Transverse colon (tissue), 4 donors: ENCODE results near the gene RPTOR. TPM values are rescaled to one million over a fixed set of nuclear protein-coding genes. Genes with fewer than 3 reads are reported as not detected.

Experiments
- DNase-seq: peaks from one replicate; pipeline ENCODE4 v3.0.0-alpha.2; 2019
- H3K27ac ChIP-seq, 4 donors: fragments of 200-600 bp; sonication (generic); 2 replicates each; pipeline ENCODE4 v1.5.1; 2016 to 2018; ENCODE audit warnings: inconsistent platforms in 4 of 4
- H3K27me3 ChIP-seq: fragments of 200-600 bp; sonication (generic); 2 replicates; pipeline ENCODE4 v1.5.1; 2017; ENCODE audit warnings: inconsistent platforms
- H3K36me3 ChIP-seq, 4 donors: fragments of 200-600 bp; sonication (generic); 2 replicates each; pipeline ENCODE4 v1.5.1; 2017 to 2019; ENCODE audit warnings: inconsistent platforms in 4 of 4
- H3K4me1 ChIP-seq, 4 donors: fragments of 200-600 bp; sonication (generic); 2 replicates each; pipeline ENCODE4 v1.5.1; 2017 to 2020; ENCODE audit warnings: inconsistent platforms in 4 of 4
- H3K4me3 ChIP-seq, 4 donors: fragments of 200-600 bp; sonication (generic); 1 replicate in 1 of 4; 2 replicates in 3 of 4; pipeline versions ENCODE4 v1.5.1 to v1.6.1; 2017 to 2019; ENCODE audit warnings: inconsistent platforms in 4 of 4
- H3K9me3 ChIP-seq, 2 donors: fragments of 200-600 bp; sonication (generic); 2 replicates each; pipeline ENCODE4 v1.5.1; 2017 to 2019; ENCODE audit warnings: inconsistent platforms in 2 of 2
- CTCF ChIP-seq, 5 experiments: fragments of 200-600 bp in 3 of 5; fragments of 450-650 bp in 2 of 5; sonication (generic) in 3 of 5; IDR thresholded peaks; 1 replicate in 2 of 5; 2 replicates in 3 of 5; pipeline ENCODE4 v1.5.1; 2016 to 2017; ENCODE audit warnings: antibody characterized with exemption in 5 of 5, inconsistent platforms in 3 of 5, mild to moderate bottlenecking in 2 of 5, moderate library complexity in 1 of 5
- EP300 ChIP-seq: sonication (generic); formaldehyde crosslinking; IDR thresholded peaks from one replicate; pipeline ENCODE4 v1.6.1; 2017; ENCODE audit warnings: antibody characterized with exemption, low read depth
- POLR2A ChIP-seq: fragments of 450-650 bp; IDR thresholded peaks from one replicate; pipeline ENCODE4 v1.6.1; 2016; ENCODE audit warnings: antibody characterized with exemption, mild to moderate bottlenecking, moderate library complexity
- POLR2AphosphoS5 ChIP-seq, 3 donors: sonication (generic); formaldehyde crosslinking; IDR thresholded peaks; one replicate each; pipeline ENCODE4 v1.6.1; 2016; ENCODE audit warnings: antibody characterized with exemption in 3 of 3
- WGBS, 2 donors: methylation state at CpG; one replicate each; pipeline ENCODE4 v1.1.5; 2018; ENCODE audit warnings: low coverage in 1 of 2; 5-methylcytosine and 5-hydroxymethylcytosine counted together
- in situ Hi-C, 4 donors: fragments of 200-750 bp; cut with MboI; loops; one replicate each; pipeline versions ENCODE4 v1.15.0 to v1.15.1; 2017; ENCODE audit warnings: low sequenced_read_pairs in 3 of 4, low pct_ligation_motif_present in 1 of 4, low pct_unique_long_range_greater_than_20kb in 1 of 4
- intact Hi-C: fragments of 100-400 bp; cut with DNase I; formaldehyde crosslinking; loops from one replicate; pipeline ENCODE4 v1.15.1; 2023; ENCODE audit warnings: low total_unique reads
- total RNA-seq, 4 donors: library from RNA; depleted of rRNA; stranded (reverse); fragments of >200 nt; gene quantifications; one replicate each; pipeline ENCODE4 v1.1.0, GENCODE V29; 2016

The RPTOR gene
- total RNA-seq, 4 donors from 2014 or later = 28.9 to 79.3 (median 48.0) TPM

GRCh38 chr17:80859002-80859941, 314.6 kb downstream of the RPTOR start:
- WGBS, 2 donors = 50 to 64% methylated on average over 2 to 40 of the region's 40 CpGs
- no peaks in the 10 kb centered on the region for H3K36me3 ChIP-seq
- TF ChIP-seq POLR2A = no peak
- TF ChIP-seq CTCF (IDR thresholded peaks at IDR 0.05) = peak in 1 of 5 experiments; percentile 7
- peak in 2 of 3 donors; percentile 42 to 55 for TF ChIP-seq POLR2AphosphoS5 (IDR thresholded peaks at IDR 0.05)
- H3K9me3 ChIP-seq = no peaks in the 10 kb centered on the region
- intact Hi-C loops (no loop called here), in situ Hi-C loops (loop anchor here in 1 of 4 donors (25.0 kb wide), 1 partner anchor 422 kb away; no protein-coding TSS in a partner anchor)
- peak; percentile 61 for DNase-seq
- peaks cover 0 to 42% (median 22%) of the 10 kb centered on the region in 4 donors for H3K4me1 ChIP-seq
- H3K4me3 ChIP-seq = no peak overlapping the region
- H3K27me3 ChIP-seq = no peaks in the 10 kb centered on the region
- peak overlapping the region in 3 of 4 donors; percentile 23 to 40 (median 38) for H3K27ac ChIP-seq

- Histone ChIP-seq H3K9me3 (no peaks in the 10 kb centered on the region), H3K27me3 (no peaks in the 10 kb centered on the region), H3K36me3 (no peaks in the 10 kb centered on the region), H3K27ac (peak overlapping the region in 1 of 4 donors; percentile 40), H3K4me1 (peaks cover 0 to 42% (median 22%) of the 10 kb centered on the region in 4 donors), H3K4me3 (no peak overlapping the region)
- TF ChIP-seq POLR2AphosphoS5 (IDR thresholded peaks at IDR 0.05) (no peak), EP300 (no peak), CTCF (IDR thresholded peaks at IDR 0.05) (no peak), POLR2A (no peak)
- in situ Hi-C loops = loop anchor here in 2 of 4 donors (10.0 to 25.0 kb wide), 2 partner anchors 115 to 423 kb away; no protein-coding TSS in a partner anchor
- WGBS, 2 donors = 97% methylated on average over 20 of the region's 20 CpGs; no CpG with 5 or more reads in 1 of the 2 donors
- DNase-seq = peak; percentile 5
- intact Hi-C loops = loop anchor here (5.0 kb wide), 1 partner anchor 122 kb away; no protein-coding TSS in a partner anchor
Observed at GRCh38 chr17:80860101-80860671, 315.5 kb downstream of the RPTOR start.

GRCh38 chr17:80860703-80861417, 316.2 kb downstream of the RPTOR start:
- no peaks in the 10 kb centered on the region for H3K9me3 ChIP-seq
- no peak for TF ChIP-seq POLR2A
- TF ChIP-seq CTCF (IDR thresholded peaks at IDR 0.05) = no peak
- no peak for TF ChIP-seq EP300
- no peak for TF ChIP-seq POLR2AphosphoS5 (IDR thresholded peaks at IDR 0.05)
- WGBS, 2 donors = 80% methylated on average over 11 of the region's 11 CpGs; no CpG with 5 or more reads in 1 of the 2 donors
- H3K27me3 ChIP-seq = no peaks in the 10 kb centered on the region
- intact Hi-C loops (loop anchor here (5.0 kb wide), 1 partner anchor 121 kb away; no protein-coding TSS in a partner anchor), in situ Hi-C loops (loop anchor here in 2 of 4 donors (10.0 to 25.0 kb wide), 2 partner anchors 114 to 424 kb away; no protein-coding TSS in a partner anchor)
- no peaks in the 10 kb centered on the region for H3K36me3 ChIP-seq
- H3K4me1 ChIP-seq = peaks cover 0 to 37% (median 19%) of the 10 kb centered on the region in 4 donors
- H3K27ac ChIP-seq = peak overlapping the region in 3 of 4 donors; percentile 10 to 43 (median 26)
- no peak overlapping the region for H3K4me3 ChIP-seq
- no peak for DNase-seq
